Dermis microvascular lymphatic vessel endothelial cell (primary cell): ENCODE data around the gene ANKUB1. TPM values are rescaled to one million over a fixed set of nuclear protein-coding genes. Genes with fewer than 3 reads are reported as not detected.
A peak's percentile ranks its signal among the peaks of the same experiment; 100 is the strongest.
"Not testable (repeated sequence)": the region's sequence is repeated elsewhere in the genome, so short reads cannot be mapped to it uniquely, and the experiment has no call there.

Experiments used
- DNase-seq, 2 donors: peaks; one replicate each; pipeline versions ENCODE4 v3.0.0 to v3.0.0-alpha.2; 2010; ENCODE audit warnings: low read depth in 2 of 2
- total RNA-seq: library from RNA; depleted of rRNA; stranded (reverse); fragments of >200 nt; gene quantifications from 2 replicates; pipeline ENCODE4 v1.2.1, GENCODE V29; 2014

Gene ANKUB1
- total RNA-seq, result under 0.01 TPM in 1 of 2 replicates, not detected in the other

- no peak for DNase-seq
These were observed at the start of gene ANKUB1 for GRCh38 chr3:149792452-149793270. Gene ANKUB1 (minus strand): TSS chr3:149792554. CDS start chr3:149792366, 188 bp downstream.

GRCh38 chr3:149839896-149840295 is 47.5 kb upstream of the ANKUB1 start:
- no peak for DNase-seq

GRCh38 chr3:149839469-149839868 is 47.1 kb upstream of the ANKUB1 start:
- DNase-seq, result not testable (repeated sequence)

GRCh38 chr3:149838491-149838890 is 46.1 kb upstream of the ANKUB1 start:
- not testable (repeated sequence) for DNase-seq

GRCh38 chr3:149833241-149833640 is 40.9 kb upstream of the ANKUB1 start:
- DNase-seq, result no peak

GRCh38 chr3:149832086-149832485 is 39.7 kb upstream of the ANKUB1 start:
- DNase-seq, result no peak

GRCh38 chr3:149831321-149831720 is 39.0 kb upstream of the ANKUB1 start:
- DNase-seq, result no peak

GRCh38 chr3:149830902-149831301 is 38.5 kb upstream of the ANKUB1 start:
- DNase-seq, result no peak

- DNase-seq, result not testable (repeated sequence)
These were observed 37.3 kb upstream of the ANKUB1 start for GRCh38 chr3:149829631-149830030.

GRCh38 chr3:149828390-149828789 is 36.0 kb upstream of the ANKUB1 start:
- DNase-seq, result no peak

- DNase-seq, result no peak
These were observed 34.3 kb upstream of the ANKUB1 start for GRCh38 chr3:149826636-149827035.

GRCh38 chr3:149820183-149820582 is 27.8 kb upstream of the ANKUB1 start:
- no peak for DNase-seq

- no peak for DNase-seq
These were observed 27.1 kb upstream of the ANKUB1 start for GRCh38 chr3:149819432-149819831.

- DNase-seq, result no peak
These were observed 24.6 kb upstream of the ANKUB1 start for GRCh38 chr3:149816986-149817385.

GRCh38 chr3:149816311-149816710 is 24.0 kb upstream of the ANKUB1 start:
- DNase-seq, result no peak

- DNase-seq, result no peak
These were observed 23.4 kb upstream of the ANKUB1 start for GRCh38 chr3:149815728-149816127.

- no peak for DNase-seq
These were observed 23.0 kb upstream of the ANKUB1 start for GRCh38 chr3:149815321-149815720.

GRCh38 chr3:149813367-149814281 is 21.3 kb upstream of the ANKUB1 start:
- DNase-seq, result peak in 1 of 2 donors; percentile 46

GRCh38 chr3:149812606-149813366 is 20.4 kb upstream of the ANKUB1 start, which contains the start of gene RNF13:
Gene RNF13 (plus strand): TSS chr3:149813215. CDS start chr3:149846027, 32,812 bp downstream.
- peak; percentile 80 to 97 for DNase-seq

GRCh38 chr3:149812165-149812605 is 19.8 kb upstream of the ANKUB1 start:
- DNase-seq, result no peak

- no peak for DNase-seq
These were observed 18.5 kb upstream of the ANKUB1 start for GRCh38 chr3:149810846-149811245.
